ENCODE data around the gene ULK3. TPM values are rescaled to one million over a fixed set of nuclear protein-coding genes. Genes with fewer than 3 reads are reported as not detected.

ULK3 gene
- total RNA-seq, 1 donor from 2014 or later = 17.4 TPM

DNA sequence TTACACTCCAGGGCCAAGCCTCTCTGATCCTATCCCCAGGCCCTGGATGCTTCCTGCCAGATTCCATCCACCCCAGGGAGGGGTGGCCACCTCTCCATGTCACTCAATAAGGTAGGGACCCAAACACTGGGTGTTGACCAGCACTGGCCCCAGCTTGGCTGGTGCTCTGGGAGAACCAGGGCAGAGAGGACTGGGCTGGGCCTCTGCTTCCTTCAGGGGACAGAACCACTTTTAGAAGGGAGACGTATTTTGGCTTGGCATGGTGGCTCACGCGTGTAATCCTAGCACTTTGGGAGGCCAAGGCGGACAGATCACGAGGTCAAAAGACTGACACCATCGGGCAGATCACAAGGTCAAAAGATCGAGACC is 21.2 kb downstream of the ULK3 start:
- FAIRE-seq = no peak
- Histone ChIP-seq H3K27me3 (ENCODE audit: control insufficient read depth, insufficient read depth, low read length) (peaks cover 8% of the 10 kb centered on the region), H3K4me3 (ENCODE audit: low read depth, low read length) (no peak overlapping the region), H3K36me3 (ENCODE audit: control insufficient read depth, insufficient read depth, low read length) (no peaks in the 10 kb centered on the region)
- no peak for DNase-seq (ENCODE audit: low read depth)
- TF ChIP-seq, protein P1, sequence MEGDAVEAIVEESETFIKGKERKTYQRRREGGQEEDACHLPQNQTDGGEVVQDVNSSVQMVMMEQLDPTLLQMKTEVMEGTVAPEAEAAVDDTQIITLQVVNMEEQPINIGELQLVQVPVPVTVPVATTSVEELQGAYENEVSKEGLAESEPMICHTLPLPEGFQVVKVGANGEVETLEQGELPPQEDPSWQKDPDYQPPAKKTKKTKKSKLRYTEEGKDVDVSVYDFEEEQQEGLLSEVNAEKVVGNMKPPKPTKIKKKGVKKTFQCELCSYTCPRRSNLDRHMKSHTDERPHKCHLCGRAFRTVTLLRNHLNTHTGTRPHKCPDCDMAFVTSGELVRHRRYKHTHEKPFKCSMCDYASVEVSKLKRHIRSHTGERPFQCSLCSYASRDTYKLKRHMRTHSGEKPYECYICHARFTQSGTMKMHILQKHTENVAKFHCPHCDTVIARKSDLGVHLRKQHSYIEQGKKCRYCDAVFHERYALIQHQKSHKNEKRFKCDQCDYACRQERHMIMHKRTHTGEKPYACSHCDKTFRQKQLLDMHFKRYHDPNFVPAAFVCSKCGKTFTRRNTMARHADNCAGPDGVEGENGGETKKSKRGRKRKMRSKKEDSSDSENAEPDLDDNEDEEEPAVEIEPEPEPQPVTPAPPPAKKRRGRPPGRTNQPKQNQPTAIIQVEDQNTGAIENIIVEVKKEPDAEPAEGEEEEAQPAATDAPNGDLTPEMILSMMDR (IDR thresholded peaks at IDR 0.05; ENCODE audit: insufficient read depth, low read length, severe bottlenecking) = no peak

DNA sequence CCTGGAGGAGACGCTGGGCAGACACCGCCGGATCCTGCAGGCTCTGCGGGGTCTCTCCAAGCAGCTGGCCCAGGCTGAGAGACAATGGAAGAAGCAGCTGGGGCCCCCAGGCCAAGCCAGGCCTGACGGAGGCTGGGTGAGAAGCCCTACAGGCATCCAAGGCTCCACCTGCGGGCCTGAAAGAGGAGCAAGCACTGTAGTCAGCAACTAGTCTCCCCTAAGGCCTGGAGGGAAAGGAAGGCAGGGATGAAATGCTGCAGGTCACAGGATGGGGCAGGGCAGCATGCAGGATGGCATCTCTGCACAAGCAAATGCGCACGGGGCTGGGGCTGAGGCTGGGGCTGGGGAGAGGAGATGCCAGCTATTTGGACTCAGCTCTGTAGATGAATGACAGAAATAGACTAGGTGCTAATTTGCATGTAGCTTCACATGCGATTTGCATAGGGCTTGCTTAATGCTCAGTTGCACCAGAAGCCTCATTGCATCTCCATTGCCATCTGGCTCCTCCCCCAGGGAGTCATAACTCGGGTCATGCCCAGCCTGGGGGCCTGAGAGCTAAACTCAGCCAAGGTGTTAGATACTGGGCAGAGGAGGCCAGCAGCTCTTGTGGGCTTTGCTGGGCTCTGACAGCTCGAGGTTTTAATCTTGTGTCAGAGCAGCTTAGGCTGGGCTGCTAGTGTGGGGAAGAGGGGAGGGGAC is 21.7 kb downstream of the ULK3 start:
- TF ChIP-seq, protein P1 (IDR thresholded peaks at IDR 0.05; ENCODE audit: insufficient read depth, low read length, severe bottlenecking) = no peak
- FAIRE-seq = peak; percentile 75
- no peaks in the 10 kb centered on the region for H3K36me3 ChIP-seq (ENCODE audit: control insufficient read depth, insufficient read depth, low read length)
- DNase-seq (ENCODE audit: low read depth) = peak; percentile 34
- H3K27me3 ChIP-seq (ENCODE audit: control insufficient read depth, insufficient read depth, low read length) = peaks cover 7% of the 10 kb centered on the region
- H3K4me3 ChIP-seq (ENCODE audit: low read depth, low read length) = no peak overlapping the region

DNA sequence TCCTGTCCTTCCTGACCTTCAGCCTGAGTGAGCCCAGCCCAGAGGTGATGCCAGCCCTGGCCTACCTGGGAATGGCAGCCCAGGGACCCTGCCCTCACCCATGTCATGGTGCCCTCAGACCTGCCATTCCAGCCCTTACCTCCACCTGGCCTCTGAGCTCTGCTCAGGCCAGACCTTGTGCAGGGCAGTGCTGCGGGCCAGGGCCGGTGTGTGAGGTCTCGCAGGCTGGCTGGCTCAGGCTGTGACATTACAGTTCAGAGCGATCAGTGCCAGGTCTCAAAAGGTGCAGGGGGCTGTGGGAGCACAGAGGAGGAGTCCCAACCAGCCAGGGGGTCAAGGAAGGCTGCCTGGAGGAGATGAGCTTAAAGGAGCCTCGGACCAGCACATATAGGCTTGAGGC is 22.9 kb downstream of the ULK3 start:
- no peak overlapping the region for H3K4me3 ChIP-seq (ENCODE audit: low read depth, low read length)
- no peaks in the 10 kb centered on the region for H3K36me3 ChIP-seq (ENCODE audit: control insufficient read depth, insufficient read depth, low read length)
- FAIRE-seq (no peak), DNase-seq (ENCODE audit: low read depth) (no peak)
- TF ChIP-seq, protein P1 (IDR thresholded peaks at IDR 0.05; ENCODE audit: insufficient read depth, low read length, severe bottlenecking) = no peak
- no peaks in the 10 kb centered on the region for H3K27me3 ChIP-seq (ENCODE audit: control insufficient read depth, insufficient read depth, low read length)

DNA sequence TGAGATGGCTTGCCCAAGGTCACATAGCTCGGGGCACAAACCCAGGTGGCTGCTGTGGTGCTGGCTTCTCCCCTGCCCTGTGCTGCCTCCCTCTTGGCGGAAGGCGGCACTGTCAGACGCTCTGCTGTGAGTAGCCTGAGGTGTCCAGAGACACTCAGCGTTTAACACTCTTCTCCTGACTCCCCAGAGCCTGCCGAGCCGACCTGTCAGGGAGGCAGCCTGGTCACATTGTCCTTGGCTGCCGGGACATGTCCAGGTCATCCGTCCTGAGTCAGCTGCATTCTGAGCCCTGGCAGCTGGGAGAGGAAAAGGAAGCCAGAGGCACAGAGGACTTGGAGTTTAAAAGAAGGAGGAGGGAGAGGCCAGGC is 25.6 kb downstream of the ULK3 start:
- FAIRE-seq (peak; percentile 87), DNase-seq (ENCODE audit: low read depth) (peak; percentile 74)
- Histone ChIP-seq H3K36me3 (ENCODE audit: control insufficient read depth, insufficient read depth, low read length) (no peaks in the 10 kb centered on the region), H3K27me3 (ENCODE audit: control insufficient read depth, insufficient read depth, low read length) (no peaks in the 10 kb centered on the region), H3K4me3 (ENCODE audit: low read depth, low read length) (no peak overlapping the region)
- TF ChIP-seq, protein P1 (IDR thresholded peaks at IDR 0.05; ENCODE audit: insufficient read depth, low read length, severe bottlenecking) = peak; percentile 58

DNA sequence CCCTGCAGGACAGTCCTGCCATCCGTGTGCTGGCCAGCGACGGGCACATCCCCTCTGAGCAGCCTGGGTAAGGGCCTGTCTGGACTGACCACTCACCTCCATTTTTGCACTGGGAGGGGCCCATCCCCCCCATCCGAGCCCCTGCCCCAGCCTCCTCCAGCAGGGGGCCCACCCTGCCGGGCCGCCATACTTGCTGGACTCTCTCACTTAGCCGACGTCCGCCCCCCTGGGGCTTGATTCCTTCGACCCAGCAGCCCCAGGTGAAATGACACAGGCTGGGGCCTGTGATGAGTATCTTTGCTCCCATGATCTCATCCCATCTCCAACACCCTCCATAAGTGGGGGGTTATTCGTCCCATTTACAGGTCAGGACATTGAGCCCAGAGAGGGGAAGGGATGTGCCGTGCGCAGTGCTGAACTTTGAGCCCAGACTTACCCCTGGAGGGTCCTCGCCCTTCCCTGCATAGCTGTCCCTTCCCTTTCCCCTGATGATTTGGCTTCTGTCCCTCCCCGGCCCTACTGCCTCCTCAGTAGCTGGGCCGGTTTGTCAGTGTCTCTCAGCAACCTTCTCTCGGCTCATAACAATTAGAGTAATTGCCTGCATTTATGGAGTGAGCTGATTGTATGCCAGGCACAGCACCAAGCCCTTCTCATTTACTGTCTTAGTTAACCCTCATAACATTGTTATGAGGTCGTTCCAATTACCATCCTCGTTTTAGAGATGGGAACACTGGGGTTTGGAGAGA is 26.2 kb downstream of the ULK3 start:
- TF ChIP-seq, protein P1 (IDR thresholded peaks at IDR 0.05; ENCODE audit: insufficient read depth, low read length, severe bottlenecking) = no peak
- H3K36me3 ChIP-seq (ENCODE audit: control insufficient read depth, insufficient read depth, low read length) = no peaks in the 10 kb centered on the region
- H3K4me3 ChIP-seq (ENCODE audit: low read depth, low read length) = no peak overlapping the region
- DNase-seq (ENCODE audit: low read depth) (peak; percentile 9), FAIRE-seq (no peak)
- no peaks in the 10 kb centered on the region for H3K27me3 ChIP-seq (ENCODE audit: control insufficient read depth, insufficient read depth, low read length)

Measured in bronchial epithelial cell (primary cell).